Tibial artery (tissue), 4 donors: ENCODE results near the gene ALMS1.
"Not testable (repeated sequence)": the region's sequence is repeated elsewhere in the genome, so short reads cannot be mapped to it uniquely, and the experiment has no call there.

Experiments
- DNase-seq, 2 donors: peaks; one replicate each; pipeline ENCODE4 v3.0.0-alpha.2; 2019
- H3K27ac ChIP-seq, 2 donors: fragments of 200-600 bp; sonication (generic) in 1 of 2; 1 replicate in 1 of 2; 2 replicates in 1 of 2; pipeline ENCODE4 v1.5.1; 2018 to 2019; ENCODE audit warnings: mild to moderate bottlenecking in 1 of 2
- H3K27me3 ChIP-seq, 2 donors: fragments of 200-600 bp; sonication (generic) in 1 of 2; one replicate each; pipeline versions ENCODE4 v1.5.1 to v1.6.0; 2016 to 2019
- H3K36me3 ChIP-seq, 3 donors: fragments of 200-600 bp; sonication (generic) in 2 of 3; one replicate each; pipeline ENCODE4 v1.5.1; 2016 to 2019; ENCODE audit warnings: mild to moderate bottlenecking in 2 of 3
- H3K4me1 ChIP-seq, 4 donors: fragments of 200-600 bp; sonication (generic) in 2 of 4; 1 replicate in 3 of 4; 2 replicates in 1 of 4; pipeline ENCODE4 v1.5.1; 2016 to 2019
- H3K4me3 ChIP-seq, 2 donors: fragments of 200-600 bp; sonication (generic) in 1 of 2; 1 replicate in 1 of 2; 2 replicates in 1 of 2; pipeline ENCODE4 v1.5.1; 2018 to 2019; ENCODE audit warnings: mild to moderate bottlenecking in 2 of 2
- H3K9me3 ChIP-seq, 3 donors: fragments of 200-600 bp; sonication (generic) in 1 of 3; one replicate each; pipeline ENCODE4 v1.5.1; 2016 to 2019
- intact Hi-C: fragments of 100-400 bp; cut with DNase I; formaldehyde crosslinking; loops from one replicate; pipeline ENCODE4 v1.15.0; 2023; ENCODE audit warnings: low total_unique reads
- TF ChIP-seq, protein P1 (sequence below), 2 experiments: fragments of 200-600 bp in 1 of 2; fragments of 450-650 bp in 1 of 2; IDR thresholded peaks; one replicate each; pipeline ENCODE4 v1.5.1; 2017 to 2019; ENCODE audit warnings: antibody characterized with exemption in 2 of 2, mild to moderate bottlenecking in 1 of 2, moderate library complexity in 1 of 2

ALMS1 gene

DNA sequence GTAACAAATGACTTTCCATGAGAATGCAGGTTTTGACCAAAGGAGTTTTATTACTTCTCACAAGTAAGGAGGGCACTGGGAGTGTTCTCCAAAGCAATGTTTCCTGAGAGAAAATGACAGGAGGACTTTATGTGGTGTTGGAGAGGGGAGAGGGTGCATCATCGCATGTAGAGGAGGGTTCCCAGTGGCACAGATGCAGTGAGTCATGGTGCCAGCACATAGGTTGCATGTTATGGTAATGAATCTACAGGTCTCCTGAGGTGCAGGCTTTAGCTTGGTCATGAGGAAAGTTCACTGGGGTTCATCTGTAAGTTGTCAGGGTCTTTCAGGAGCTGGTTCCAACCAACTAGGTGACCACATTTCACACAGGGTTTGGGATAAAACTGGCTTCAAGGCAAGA is 226.2 kb downstream of the ALMS1 start:
- no peak overlapping the region for H3K4me3 ChIP-seq
- H3K27me3 ChIP-seq: no peaks in the 10 kb centered on the region
- no peak overlapping the region for H3K27ac ChIP-seq
- H3K9me3 ChIP-seq: no peaks in the 10 kb centered on the region
- DNase-seq: no peak
- H3K4me1 ChIP-seq: no peaks in the 10 kb centered on the region
- TF ChIP-seq, protein P1, sequence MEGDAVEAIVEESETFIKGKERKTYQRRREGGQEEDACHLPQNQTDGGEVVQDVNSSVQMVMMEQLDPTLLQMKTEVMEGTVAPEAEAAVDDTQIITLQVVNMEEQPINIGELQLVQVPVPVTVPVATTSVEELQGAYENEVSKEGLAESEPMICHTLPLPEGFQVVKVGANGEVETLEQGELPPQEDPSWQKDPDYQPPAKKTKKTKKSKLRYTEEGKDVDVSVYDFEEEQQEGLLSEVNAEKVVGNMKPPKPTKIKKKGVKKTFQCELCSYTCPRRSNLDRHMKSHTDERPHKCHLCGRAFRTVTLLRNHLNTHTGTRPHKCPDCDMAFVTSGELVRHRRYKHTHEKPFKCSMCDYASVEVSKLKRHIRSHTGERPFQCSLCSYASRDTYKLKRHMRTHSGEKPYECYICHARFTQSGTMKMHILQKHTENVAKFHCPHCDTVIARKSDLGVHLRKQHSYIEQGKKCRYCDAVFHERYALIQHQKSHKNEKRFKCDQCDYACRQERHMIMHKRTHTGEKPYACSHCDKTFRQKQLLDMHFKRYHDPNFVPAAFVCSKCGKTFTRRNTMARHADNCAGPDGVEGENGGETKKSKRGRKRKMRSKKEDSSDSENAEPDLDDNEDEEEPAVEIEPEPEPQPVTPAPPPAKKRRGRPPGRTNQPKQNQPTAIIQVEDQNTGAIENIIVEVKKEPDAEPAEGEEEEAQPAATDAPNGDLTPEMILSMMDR (IDR thresholded peaks at IDR 0.05): no peak
- peaks cover 11 to 46% (median 14%) of the 10 kb centered on the region in 3 donors for H3K36me3 ChIP-seq
- intact Hi-C loops: no loop called here

DNA sequence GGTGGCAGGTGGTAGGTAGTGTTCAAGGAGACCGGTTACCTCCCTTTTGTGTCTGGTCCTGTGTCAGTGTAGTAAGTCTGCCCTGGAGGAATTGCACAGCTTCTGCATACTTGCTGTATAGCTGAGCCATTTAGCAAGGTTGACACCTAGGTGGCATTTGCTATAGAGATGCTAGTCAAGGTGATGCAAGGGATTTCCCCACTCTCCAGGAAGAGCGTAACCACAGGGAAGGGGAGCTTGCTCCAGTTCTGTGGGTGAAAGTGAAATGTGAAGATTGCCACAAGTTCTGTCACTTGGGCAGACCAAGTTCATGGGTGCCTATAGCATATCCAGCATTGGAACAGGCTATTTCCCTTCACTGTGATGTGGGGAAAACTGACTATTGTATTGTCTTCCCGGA is 228.5 kb downstream of the ALMS1 start:
- DNase-seq: no peak
- intact Hi-C loops: no loop called here
- Histone ChIP-seq H3K9me3 (no peaks in the 10 kb centered on the region), H3K4me1 (no peaks in the 10 kb centered on the region), H3K27ac (no peak overlapping the region), H3K27me3 (no peaks in the 10 kb centered on the region), H3K4me3 (no peak overlapping the region), H3K36me3 (peaks cover 0 to 35% (median 14%) of the 10 kb centered on the region in 3 donors)
- TF ChIP-seq, protein P1 (IDR thresholded peaks at IDR 0.05): no peak

DNA sequence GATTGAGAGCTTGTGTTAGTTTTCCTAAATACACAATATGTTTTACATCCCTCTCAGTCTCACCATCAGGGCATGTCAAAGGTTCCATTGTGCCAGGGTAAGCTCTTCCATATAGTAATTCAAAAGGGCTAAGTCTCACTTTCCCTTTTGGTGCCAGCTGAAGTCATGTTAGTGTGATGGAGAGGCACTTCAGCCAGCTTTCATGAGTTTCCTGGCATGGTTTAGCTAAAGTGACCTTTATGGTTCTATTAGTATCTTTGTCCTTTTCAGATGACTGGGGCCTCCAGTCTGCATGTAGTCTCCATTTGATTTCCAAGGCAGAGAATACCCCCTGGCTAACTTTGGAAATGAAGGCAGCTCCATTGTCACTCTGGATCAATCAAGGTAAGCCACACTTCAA is 229.4 kb downstream of the ALMS1 start:
- no peak for DNase-seq
- intact Hi-C loops: no loop called here
- TF ChIP-seq, protein P1 (IDR thresholded peaks at IDR 0.05): no peak

DNA sequence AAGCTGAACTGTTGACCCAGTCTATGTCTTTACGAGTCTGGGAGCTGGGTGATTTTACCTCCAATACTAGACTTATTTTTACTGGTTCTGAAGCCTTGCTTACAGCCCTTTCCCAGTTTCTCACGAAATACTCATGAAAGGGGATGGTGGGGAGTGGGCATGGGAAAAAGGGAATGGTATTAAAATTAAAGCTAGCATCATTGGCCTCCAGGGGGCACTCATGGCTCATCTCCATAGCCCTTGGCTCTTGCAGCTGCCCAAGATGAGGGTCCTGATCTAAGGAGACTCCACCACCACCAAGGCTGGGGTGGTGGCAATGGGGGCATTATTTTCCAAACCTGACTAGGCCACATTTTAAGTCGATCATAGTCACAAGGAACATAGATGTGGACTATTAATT is 234.3 kb downstream of the ALMS1 start:
- H3K4me1 ChIP-seq, H3K27ac ChIP-seq, intact Hi-C loops: not testable (repeated sequence)

More for the DNA sequence above, 229.4 kb downstream of the ALMS1 start:
- no peaks in the 10 kb centered on the region for H3K27me3 ChIP-seq
- no peak overlapping the region for H3K4me3 ChIP-seq
- no peak overlapping the region for H3K27ac ChIP-seq
- H3K9me3 ChIP-seq: no peaks in the 10 kb centered on the region
- peaks cover 0 to 29% (median 14%) of the 10 kb centered on the region in 3 donors for H3K36me3 ChIP-seq
- H3K4me1 ChIP-seq: no peaks in the 10 kb centered on the region

DNA sequence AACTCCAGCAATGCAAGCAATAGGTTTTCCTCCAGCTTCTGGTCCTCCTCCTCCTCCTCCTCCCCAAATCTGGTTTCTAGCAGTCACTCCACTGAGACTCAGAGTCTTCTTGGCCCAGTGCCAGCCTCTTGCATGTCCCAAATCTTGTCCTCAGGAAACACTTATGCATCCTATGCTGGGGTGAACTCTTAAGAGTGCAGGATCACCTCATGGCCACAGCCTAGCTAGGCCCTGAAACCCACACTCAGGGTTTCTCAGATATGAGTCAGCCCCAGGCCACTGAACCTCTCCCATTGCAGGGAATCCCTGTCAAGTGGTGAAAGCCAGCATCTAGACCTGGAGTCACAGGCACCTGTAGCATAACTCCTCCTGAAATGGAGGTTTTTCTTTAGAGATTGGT is 238.4 kb downstream of the ALMS1 start:
- H3K4me1 ChIP-seq, H3K9me3 ChIP-seq, H3K27me3 ChIP-seq, H3K27ac ChIP-seq, DNase-seq, intact Hi-C loops, H3K4me3 ChIP-seq, H3K36me3 ChIP-seq: not testable (repeated sequence)

More for the DNA sequence above, 234.3 kb downstream of the ALMS1 start:
- not testable (repeated sequence) for DNase-seq, H3K4me3 ChIP-seq, H3K9me3 ChIP-seq, H3K36me3 ChIP-seq, H3K27me3 ChIP-seq

DNA sequence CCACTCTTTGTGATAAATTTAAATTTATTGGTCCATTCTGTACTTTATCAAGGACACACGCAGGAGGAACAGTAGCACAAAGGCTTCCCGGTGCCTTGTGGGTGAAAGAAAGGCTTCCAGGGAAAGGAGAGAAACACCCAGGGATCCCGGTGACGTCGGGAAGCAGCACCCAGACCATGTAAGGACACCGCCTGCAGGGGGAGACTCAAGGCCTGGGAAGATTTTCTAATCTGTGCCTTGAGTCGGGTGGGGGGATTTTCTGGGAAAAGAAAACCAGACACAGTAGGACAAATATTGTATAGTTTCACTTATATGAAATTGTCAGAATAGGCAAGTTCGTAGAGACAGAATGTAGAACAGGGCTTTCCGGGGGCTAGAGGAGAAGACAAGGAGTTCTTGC is 239.0 kb downstream of the ALMS1 start:
- intact Hi-C loops, H3K27ac ChIP-seq, H3K4me1 ChIP-seq, H3K9me3 ChIP-seq, H3K4me3 ChIP-seq, DNase-seq, H3K27me3 ChIP-seq, H3K36me3 ChIP-seq: not testable (repeated sequence)

DNA sequence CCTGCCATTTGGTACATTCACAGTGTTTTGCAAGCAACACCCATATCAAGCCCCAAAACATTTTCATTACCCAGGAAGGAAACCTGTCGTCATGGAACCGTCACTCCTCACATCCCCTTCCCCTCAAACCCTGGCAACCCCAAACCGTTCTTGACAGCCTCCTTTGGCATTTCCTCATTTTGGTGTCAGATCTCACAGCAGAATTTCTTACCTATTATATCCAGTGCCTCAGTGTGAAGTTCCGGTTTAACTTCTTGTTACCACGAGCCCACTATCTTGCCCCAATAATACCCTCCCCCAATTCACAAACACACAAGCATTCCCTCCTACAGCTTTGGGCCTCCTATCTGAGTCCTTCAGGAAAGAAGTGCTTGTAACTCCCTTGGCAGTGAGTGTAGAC is 240.6 kb downstream of the ALMS1 start:
- H3K36me3 ChIP-seq, H3K27ac ChIP-seq, H3K27me3 ChIP-seq, H3K4me3 ChIP-seq, intact Hi-C loops, H3K9me3 ChIP-seq, H3K4me1 ChIP-seq, DNase-seq: not testable (repeated sequence)

DNA sequence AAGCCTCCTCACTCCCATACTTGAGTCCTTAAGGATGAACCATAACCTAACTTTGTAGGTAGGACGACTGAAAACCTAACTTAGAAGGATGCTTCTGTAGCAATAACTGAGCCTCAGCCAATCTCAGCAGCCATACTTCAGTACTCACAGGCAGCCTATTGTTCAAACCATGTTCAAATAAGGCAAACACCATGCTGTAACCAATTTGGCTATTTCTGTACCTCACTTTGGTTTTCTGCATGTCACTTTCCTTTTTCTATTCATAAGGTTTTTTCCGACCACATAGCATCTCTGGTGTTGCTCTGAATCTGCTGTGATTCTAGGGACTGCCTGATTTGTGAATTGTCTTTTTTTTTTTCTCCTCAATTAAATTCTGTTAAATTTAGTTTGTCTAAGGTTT is 242.9 kb downstream of the ALMS1 start:
- intact Hi-C loops, H3K36me3 ChIP-seq, H3K27ac ChIP-seq, H3K4me3 ChIP-seq, DNase-seq, H3K27me3 ChIP-seq, H3K9me3 ChIP-seq, H3K4me1 ChIP-seq: not testable (repeated sequence)
